ENCODE measurements around the gene MSRB1.

MSRB1 gene, protein sequence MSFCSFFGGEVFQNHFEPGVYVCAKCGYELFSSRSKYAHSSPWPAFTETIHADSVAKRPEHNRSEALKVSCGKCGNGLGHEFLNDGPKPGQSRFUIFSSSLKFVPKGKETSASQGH

GRCh38 chr16:1942810-1943726, at the start of gene MSRB1:
Gene MSRB1, minus strand, starts transcription at chr16:1943199. Its CDS starts 43 bp downstream, at chr16:1943156.
- peak; percentile 99 to 100 for DNase-seq (ENCODE audit: low read depth in 2 of 2)

DNA sequence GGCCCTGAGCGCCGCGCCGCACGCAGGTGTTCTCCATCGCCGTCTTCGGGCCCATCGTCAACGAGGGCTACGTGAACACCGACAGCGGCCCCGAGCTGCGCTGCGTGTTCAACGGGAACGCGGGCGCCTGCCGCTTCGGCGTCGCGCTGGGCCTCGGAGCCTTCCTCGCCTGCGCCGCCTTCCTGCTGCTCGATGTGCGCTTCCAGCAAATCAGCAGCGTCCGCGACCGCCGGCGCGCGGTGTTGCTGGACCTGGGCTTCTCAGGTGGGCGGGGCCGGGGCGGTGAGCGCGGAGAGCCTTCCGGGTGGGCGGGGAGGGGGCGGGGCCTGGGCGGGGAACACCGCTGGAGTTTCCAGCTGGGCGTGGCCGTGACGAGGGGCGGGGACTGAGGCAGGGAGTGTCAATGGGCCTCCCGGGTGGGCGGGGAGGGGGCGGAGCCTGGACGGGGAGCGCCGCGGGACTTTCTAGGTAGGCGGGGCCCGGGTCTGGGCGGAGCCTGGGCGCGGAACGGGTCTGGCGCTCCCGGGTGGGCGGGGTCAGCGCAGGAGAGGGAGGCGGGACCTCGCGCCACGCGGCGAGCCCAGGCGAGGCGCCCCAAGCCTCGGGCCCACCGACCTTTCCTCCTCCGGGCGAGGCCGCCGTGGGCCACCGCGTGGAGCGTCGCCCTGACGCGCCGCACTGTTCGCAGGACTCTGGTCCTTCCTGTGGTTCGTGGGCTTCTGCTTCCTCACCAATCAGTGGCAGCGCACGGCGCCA, 49.1 kb upstream of the MSRB1 start:
- DNase-seq (ENCODE audit: low read depth in 2 of 2) = peak; percentile 93 to 94

GRCh38 chr16:1991588-1991947, 48.6 kb upstream of the MSRB1 start:
- DNase-seq (ENCODE audit: low read depth in 2 of 2) = no peak

- DNase-seq (ENCODE audit: low read depth in 2 of 2) = peak in 1 of 2 donors; percentile 37
Observed at GRCh38 chr16:1991135-1991551, 48.1 kb upstream of the MSRB1 start.

DNA sequence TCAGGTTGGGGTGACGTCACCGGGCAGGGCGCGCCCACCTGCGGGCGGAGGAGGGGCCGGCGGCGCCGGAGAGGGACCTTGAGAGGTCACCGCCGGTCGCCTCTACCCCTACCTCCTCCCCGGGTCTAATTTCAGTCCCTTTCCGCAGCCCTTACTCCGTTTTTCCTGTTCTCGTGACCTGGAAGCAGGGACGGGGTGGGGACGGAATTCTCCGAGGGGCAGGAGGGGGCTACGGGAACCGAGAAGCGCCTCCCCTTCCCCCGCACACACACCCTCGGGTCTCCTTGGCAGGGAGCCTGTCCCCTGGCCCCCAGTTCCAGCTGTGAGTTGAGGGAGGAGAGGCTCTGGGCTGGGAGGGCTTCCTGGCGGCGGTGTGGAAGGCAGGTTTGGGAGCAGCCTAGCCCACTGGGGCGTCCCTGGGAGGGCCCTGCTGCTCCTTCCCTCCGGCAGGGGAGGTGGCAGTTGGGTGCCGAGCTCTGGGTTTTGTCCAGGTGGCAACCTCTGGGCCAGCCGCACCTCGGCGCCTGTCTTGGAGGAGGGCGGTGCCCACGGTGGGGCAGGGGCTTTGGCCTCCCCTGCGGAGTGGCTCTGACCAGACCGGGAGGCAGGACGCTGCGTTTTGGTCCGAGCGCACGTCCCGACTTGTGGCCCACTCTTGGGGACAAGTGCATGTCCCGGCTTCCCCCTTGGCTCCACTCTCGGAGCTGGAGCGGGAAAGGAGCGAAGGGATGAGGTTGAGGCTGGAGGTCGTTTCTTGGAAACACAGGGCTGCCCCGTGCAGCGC, 47.5 kb upstream of the MSRB1 start:
- DNase-seq (ENCODE audit: low read depth in 2 of 2) = peak in 1 of 2 donors; percentile 35

DNA sequence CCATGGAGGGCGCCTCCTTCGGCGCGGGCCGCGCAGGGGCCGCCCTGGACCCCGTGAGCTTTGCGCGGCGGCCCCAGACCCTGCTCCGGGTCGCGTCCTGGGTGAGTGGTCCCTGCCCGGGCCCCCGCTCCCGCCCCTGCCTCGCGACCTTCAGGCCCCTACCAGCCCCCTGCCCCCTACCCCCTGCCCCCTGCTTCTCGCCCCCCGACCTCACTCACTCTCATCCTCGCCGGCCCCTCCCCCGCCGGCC, 47.0 kb upstream of the MSRB1 start:
- no peak for DNase-seq (ENCODE audit: low read depth in 2 of 2)

DNA sequence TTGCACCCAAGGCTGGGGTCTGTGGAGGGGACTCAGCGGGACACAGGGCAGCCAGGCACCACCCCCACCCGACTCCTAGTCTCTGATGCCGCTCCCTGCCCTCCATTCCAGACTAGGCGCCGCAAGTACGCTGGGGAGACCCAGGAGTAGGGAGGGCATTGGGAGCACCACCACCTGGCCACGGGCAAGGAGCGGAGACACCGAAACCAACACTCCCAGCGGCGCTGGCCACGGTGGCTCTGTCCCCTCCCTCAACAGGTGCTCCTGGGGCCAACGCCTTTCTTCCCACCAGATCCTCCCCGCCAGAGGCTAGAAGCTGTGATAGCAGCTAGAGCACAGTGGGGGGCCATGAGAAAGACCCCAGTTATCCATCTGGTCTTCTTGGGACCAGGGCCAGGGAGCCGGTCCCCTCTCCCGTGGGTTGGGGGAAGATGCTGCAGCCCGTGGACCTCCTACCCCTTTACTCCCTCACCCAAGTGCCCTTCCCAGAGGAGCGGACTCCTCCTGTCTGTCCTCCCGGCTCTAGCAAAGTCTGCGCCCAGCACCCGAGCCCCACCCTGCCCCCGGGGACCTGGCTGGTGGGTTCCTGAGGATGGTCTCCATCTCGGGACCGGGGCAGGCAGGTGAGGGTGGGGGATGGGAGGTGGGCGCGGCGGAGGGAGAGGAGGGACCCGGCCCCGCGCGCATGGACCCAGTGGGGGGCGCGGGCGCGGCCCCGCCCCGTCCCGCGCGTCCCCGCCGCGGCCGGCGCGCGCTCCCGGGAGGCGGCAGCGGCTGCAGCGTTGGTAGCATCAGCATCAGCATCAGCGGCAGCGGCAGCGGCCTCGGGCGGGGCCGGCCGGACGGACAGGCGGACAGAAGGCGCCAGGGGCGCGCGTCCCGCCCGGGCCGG, 46.5 kb upstream of the MSRB1 start, which contains the start of gene SYNGR3:
TSS of gene SYNGR3 (plus strand) at position 762 of the 892 bp plus-strand sequence. CDS start 133 bp downstream, outside the sequence.
- no peak for DNase-seq (ENCODE audit: low read depth in 2 of 2)

DNA sequence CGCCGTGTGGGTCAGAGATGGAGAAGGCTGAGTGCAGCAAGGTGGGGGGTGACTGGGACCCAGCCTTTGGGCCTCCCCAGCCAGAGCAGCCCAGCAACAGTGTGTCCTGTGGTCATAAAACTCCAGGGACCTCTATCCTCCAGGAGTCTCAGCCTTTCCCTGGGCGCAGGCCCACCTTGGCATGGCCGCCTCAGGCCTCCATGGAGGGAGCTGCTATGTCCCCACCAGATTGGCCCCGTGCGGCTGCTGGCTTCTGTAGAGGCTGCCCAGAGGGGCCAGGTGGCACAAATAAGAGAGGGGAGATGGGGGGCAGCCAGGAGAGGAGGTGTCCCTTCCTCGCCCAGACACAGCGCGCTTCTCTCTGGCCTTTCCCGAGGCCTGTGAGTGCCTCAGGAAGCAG, 44.2 kb upstream of the MSRB1 start:
- DNase-seq (ENCODE audit: low read depth in 2 of 2) = no peak

DNA sequence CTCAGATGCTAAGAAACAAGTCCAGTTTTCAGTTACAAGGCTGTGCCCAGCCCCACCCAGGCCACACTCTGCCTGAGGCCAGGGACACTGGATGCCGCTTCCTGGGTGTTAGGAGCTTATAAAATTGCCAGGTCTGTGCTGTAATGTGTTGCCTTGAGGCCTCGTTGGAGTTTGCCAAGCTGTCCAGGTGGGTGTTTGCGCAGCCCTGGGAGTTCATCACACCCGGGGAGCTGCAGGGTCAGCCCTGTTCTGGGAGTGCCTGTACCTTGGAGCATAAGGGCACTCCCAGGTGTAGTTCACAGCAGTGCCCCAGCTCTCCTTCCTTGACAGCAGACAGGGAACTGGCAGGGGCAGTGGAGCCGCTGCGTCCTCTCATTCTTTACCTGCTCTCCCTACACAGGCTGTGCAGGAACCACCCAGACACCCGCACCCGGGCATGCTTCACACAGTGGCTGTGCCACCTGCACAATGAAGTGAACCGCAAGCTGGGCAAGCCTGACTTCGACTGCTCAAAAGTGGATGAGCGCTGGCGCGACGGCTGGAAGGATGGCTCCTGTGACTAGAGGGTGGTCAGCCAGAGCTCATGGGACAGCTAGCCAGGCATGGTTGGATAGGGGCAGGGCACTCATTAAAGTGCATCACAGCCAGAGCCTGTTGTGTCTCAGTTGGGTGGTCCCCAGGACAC, 42.6 kb upstream of the MSRB1 start:
- no peak for DNase-seq (ENCODE audit: low read depth in 2 of 2)

GRCh38 chr16:1984347-1985225, 41.6 kb upstream of the MSRB1 start:
- no peak for DNase-seq (ENCODE audit: low read depth in 2 of 2)

DNA sequence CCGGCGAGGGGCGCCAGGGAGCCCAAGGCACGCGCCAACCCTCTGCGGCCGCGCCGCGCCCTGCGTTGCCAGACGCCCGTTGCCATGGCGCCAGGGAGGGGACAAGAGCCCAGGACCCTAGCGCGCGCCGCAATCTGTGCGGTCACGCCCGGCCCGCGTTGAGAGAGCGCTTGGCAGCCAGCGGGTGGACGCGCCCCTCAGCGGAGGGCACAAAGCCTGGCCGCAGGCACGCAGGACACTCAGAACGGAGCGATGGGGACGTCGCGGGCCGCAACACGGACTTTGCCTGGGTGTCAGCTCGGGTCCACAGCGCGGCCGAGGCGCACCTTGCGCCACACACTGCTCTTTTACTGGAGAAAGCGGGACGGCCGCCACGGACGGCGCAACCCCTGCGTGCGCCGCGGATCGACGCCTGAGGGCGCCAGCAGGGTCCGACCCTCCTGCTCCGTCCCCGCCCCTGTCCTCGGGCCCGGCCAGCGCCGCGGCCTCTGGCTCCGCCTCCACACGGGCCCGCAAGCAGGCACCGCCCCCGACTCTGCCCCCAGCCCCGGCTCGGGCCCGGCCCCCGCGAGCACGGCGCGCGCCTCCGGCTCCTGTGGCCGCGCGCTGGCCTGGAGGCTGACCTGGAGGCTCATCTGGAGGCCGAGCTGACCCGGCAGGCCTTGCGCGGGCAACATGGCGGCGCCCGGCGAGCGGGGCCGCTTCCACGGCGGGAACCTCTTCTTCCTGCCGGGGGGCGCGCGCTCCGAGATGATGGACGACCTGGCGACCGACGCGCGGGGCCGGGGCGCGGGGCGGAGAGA, 40.7 kb upstream of the MSRB1 start, which contains the start of gene GFER:
TSS of gene GFER (plus strand) at position 650 of the 803 bp plus-strand sequence. CDS start at position 676, 26 bp downstream.
- DNase-seq (ENCODE audit: low read depth in 2 of 2) = peak; percentile 77 to 79

DNA sequence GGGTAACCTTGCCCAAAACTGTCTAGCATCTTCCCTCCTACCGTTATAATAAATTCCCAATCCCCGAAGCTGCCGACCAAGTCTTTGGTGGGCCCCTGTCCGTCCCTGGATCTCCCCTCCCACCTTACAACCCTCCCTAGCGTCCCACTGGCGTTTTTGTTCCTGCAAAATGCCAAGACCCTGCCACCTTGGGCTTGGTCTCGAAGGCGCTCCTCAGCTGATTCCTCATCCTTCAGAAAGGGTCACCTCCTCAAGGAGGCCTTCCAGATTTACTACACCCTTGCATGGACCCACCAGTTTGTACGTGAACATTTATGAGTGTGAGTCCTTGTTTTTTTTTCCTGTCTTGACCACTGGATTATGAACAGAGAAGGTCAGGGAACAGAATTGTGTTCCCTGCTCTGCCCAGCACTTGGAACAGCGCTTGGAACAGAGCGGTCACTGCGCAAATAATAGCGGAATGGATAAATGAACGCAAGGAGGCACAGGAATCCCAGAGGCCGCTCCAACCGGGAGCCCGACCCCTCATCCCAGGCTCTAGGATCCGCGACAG, 40.1 kb upstream of the MSRB1 start:
- DNase-seq (ENCODE audit: low read depth in 2 of 2) = no peak

- DNase-seq (ENCODE audit: low read depth in 2 of 2) = no peak
Observed at GRCh38 chr16:1982013-1982433, 39.0 kb upstream of the MSRB1 start.

DNA sequence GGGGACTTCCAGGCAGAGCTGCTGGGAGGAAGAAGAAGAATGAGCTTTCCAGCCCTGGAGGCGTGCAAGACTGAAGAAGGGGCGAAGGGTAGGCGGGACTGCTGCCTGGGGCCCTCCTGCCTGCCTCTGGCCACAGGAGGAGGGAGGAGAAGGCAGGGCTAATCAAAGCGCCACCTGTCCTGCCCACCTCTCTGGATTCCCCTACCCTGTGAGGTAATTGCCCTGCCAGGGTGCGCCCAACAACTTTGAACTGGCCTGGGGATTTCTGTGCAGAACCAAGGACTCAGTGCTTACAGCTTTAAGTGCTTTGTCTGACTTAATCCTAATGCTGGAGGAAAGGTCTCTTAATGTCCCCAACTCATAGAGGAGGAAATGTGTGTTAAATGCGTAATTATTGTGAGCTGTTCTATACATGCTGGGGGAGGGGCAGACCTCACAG, 38.4 kb upstream of the MSRB1 start, which contains the start of gene NOXO1:
TSS of gene NOXO1 (minus strand) at position 72 of the 439 bp plus-strand sequence. CDS start 290 bp downstream, outside the sequence.
- DNase-seq (ENCODE audit: low read depth in 2 of 2) = no peak

- no peak for DNase-seq (ENCODE audit: low read depth in 2 of 2)
Observed at GRCh38 chr16:1980770-1981087, 37.7 kb upstream of the MSRB1 start.

DNA sequence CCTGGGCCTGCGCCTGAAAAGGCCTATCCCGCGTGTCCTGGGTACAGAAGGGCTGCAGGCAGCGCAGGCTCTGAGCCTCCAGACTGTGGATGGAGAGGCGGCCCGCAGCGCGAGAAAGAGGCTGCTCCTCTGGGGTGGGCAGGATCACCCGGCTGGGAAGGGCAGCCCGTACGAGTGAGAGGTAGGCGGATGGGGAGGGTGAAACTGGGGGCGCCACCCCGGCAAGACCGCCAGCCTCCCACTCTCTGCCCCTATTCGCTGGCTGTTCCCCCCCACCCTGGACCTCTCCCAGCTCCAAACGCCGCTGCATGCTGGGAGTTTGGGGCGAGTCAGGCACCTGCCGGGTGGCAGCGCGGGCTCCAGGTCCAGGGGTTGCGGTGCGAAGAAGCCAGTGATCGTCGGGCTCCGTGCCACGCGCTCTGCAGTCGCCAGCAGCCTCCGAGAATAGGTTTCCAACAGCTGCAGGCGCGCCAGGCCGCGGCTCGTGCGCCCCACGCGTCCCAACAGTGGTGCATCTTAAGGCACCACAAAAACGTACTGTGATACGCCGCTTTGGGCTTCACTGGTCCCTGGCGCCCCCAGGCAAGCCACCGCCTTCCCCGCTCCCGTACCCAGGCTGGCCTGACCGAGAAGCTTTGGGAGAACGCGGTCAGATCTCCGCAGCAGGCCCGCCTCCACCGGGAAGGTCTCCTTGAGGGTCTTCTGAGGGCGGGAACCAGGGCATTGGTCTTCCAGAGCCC, 37.2 kb upstream of the MSRB1 start:
- no peak for DNase-seq (ENCODE audit: low read depth in 2 of 2)

All from stimulated activated CD8-positive, alpha-beta memory T cell treated with anti-CD3 and anti-CD28 coated beads, Interleukin-15, amount 100 ng/mL, for 48 hours (primary cell).